PC-3 (cell line): Measurements from ENCODE around the gene MAP7. TPM values are rescaled to one million over a fixed set of nuclear protein-coding genes. Genes with fewer than 3 reads are reported as not detected.
"Not testable (repeated sequence)": the region's sequence is repeated elsewhere in the genome, so short reads cannot be mapped to it uniquely, and the experiment has no call there.

Experiments
- ATAC-seq: fragments of 200-7000 bp; cut with Tn5 transposase; 2 replicates; pipeline ENCODE4 v1.9.1; 2020; ENCODE audit warnings: mild to moderate bottlenecking, moderate library complexity
- BruUV-seq: library from RNA; stranded (reverse); fragments of 400-500 nt; replicated peaks from 2 replicates; lab custom pipeline; 2021; lab: Mats Ljungman, UMichigan
- CTCF ChIA-PET: fragments of 300-600 bp; sonication (Branson Sonifier 250); formaldehyde crosslinking; loops from one replicate; lab custom pipeline; 2022; ENCODE audit warnings: antibody characterized with exemption; lab: Charles Lee
- POLR2A ChIA-PET: fragments of 300-600 bp; sonication (Branson Sonifier 250); formaldehyde crosslinking; loops from one replicate; lab custom pipeline; 2022; ENCODE audit warnings: antibody characterized with exemption; ENCODE audit not compliant: unreplicated experiment; lab: Charles Lee
- DNase-seq: peaks from one replicate; pipeline ENCODE4 v3.0.0-alpha.2; 2015
- H2AFZ ChIP-seq: fragments of 300-600 bp; sonication (generic); 2 replicates; pipeline ENCODE4 v1.6.0; 2016; ENCODE audit warnings: antibody characterized with exemption, low read length
- H3F3A ChIP-seq: fragments of 300-600 bp; sonication (generic); one replicate; pipeline ENCODE4 v1.6.0; 2017; ENCODE audit warnings: antibody characterized with exemption, low read length, control low read depth, mild to moderate bottlenecking; ENCODE audit not compliant: unreplicated experiment
- H3K27ac ChIP-seq: fragments of 300-600 bp; sonication (generic); 2 replicates; pipeline ENCODE4 v1.5.1; 2016; ENCODE audit warnings: mild to moderate bottlenecking, low read length
- H3K27me3 ChIP-seq: fragments of 300-600 bp; sonication (generic); 2 replicates; pipeline ENCODE4 v1.6.1; 2016; ENCODE audit warnings: low read length, mixed read lengths
- H3K36me3 ChIP-seq: fragments of 300-600 bp; sonication (generic); 2 replicates; pipeline ENCODE4 v1.6.1; 2016; ENCODE audit warnings: low read depth, mixed run types, low read length, mixed read lengths
- H3K4me1 ChIP-seq: fragments of 300-600 bp; sonication (generic); 2 replicates; pipeline ENCODE4 v1.5.1; 2016; ENCODE audit warnings: low read length; ENCODE audit not compliant: insufficient read depth
- H3K4me2 ChIP-seq: fragments of 300-600 bp; sonication (generic); 2 replicates; pipeline ENCODE4 v1.6.0; 2016; ENCODE audit warnings: low read length
- H3K4me3 ChIP-seq: fragments of 300-600 bp; sonication (generic); 2 replicates; pipeline ENCODE4 v1.5.1; 2016; ENCODE audit warnings: mild to moderate bottlenecking, low read length, mixed read lengths
- H3K79me2 ChIP-seq: fragments of 300-600 bp; sonication (generic); 2 replicates; pipeline ENCODE4 v1.6.1; 2017; ENCODE audit warnings: low read length, mixed read lengths
- H3K9ac ChIP-seq: fragments of 300-600 bp; sonication (generic); 2 replicates; pipeline ENCODE4 v1.6.0; 2016; ENCODE audit warnings: mild to moderate bottlenecking, low read length
- H3K9me2 ChIP-seq: fragments of 300-600 bp; sonication (generic); replicated peaks from 2 replicates; pipeline ENCODE4 v1.6.1; 2016; ENCODE audit warnings: mixed run types, low read length, mixed read lengths
- H3K9me3 ChIP-seq: fragments of 300-600 bp; sonication (generic); 2 replicates; pipeline ENCODE4 v1.6.1; 2016; ENCODE audit warnings: low read length, mixed read lengths
- H4K20me1 ChIP-seq: fragments of 300-600 bp; sonication (generic); 2 replicates; pipeline ENCODE4 v1.6.1; 2016; ENCODE audit warnings: low read length, mixed read lengths
- CTCF ChIP-seq: fragments of 300-600 bp; sonication (generic); conservative IDR thresholded peaks from 2 replicates; pipeline ENCODE4 v1.5.1; 2017; ENCODE audit warnings: antibody characterized with exemption, low read depth, mild to moderate bottlenecking, low read length
- EZH2 ChIP-seq: fragments of 300-600 bp; sonication (generic); IDR thresholded peaks from one replicate; pipeline ENCODE4 v1.6.1; 2017; ENCODE audit warnings: antibody characterized with exemption, mild to moderate bottlenecking, low read length; ENCODE audit not compliant: unreplicated experiment
- EZH2phosphoT487 ChIP-seq: fragments of 300-600 bp; sonication (generic); IDR thresholded peaks from 2 replicates; pipeline ENCODE4 v1.6.1; 2018; ENCODE audit warnings: mild to moderate bottlenecking, antibody characterized with exemption, low read length, borderline replicate concordance
- intact Hi-C: fragments of 100-400 bp; cut with micrococcal nuclease; formaldehyde crosslinking; loops from 2 replicates; pipeline ENCODE4 v1.9.0; 2023
- total RNA-seq: library from RNA; depleted of rRNA; stranded (reverse); fragments of >200 nt; gene quantifications from 2 replicates; pipeline ENCODE4 v1.2.3, GENCODE V29; 2014

The MAP7 gene
- total RNA-seq, 1 experiment from 2014 or later: 13.9 TPM

GRCh38 chr6:136403110-136403980 is 146.9 kb downstream of the MAP7 start:
- ATAC-seq (peak; percentile 91), DNase-seq (peak; percentile 88)
- peak overlapping the region; percentile 99 for H3K27ac ChIP-seq
- H3K27me3 ChIP-seq: no peaks in the 10 kb centered on the region
- H3K36me3 ChIP-seq: no peaks in the 10 kb centered on the region
- peaks cover 52% of the 10 kb centered on the region for H3K4me1 ChIP-seq
- peak overlapping the region; percentile 89 for H3K9ac ChIP-seq
- H3K4me3 ChIP-seq: no peak overlapping the region
- no peaks in the 10 kb centered on the region for H3K9me3 ChIP-seq
- CTCF ChIA-PET: interaction anchor here (0.6 to 1.1 kb wide), 3 partner anchors 144 to 163 kb away, joined by 3 to 4 read pairs (median 4); partner anchors contain the start of gene MAP7
- intact Hi-C loops: loop anchor here (10.0 kb wide), 1 partner anchor 141 kb away; no protein-coding TSS in a partner anchor
- H3K9me2 ChIP-seq: no peaks in the 10 kb centered on the region
- POLR2A ChIA-PET: interaction anchor here (0.6 to 0.7 kb wide), 2 partner anchors 114 to 115 kb away, joined by 4 to 5 read pairs; partner anchors contain the start of gene BCLAF1
- no peak overlapping the region for H2AFZ ChIP-seq
- no peaks in the 10 kb centered on the region for H3F3A ChIP-seq
- H4K20me1 ChIP-seq: no peaks in the 10 kb centered on the region
- H3K4me2 ChIP-seq: peak overlapping the region; percentile 53
- 0 out of 2 replicates have a peak, but pooled peaks cover 4% of the 10 kb centered on the region for H3K79me2 ChIP-seq
- no peak for TF ChIP-seq EZH2phosphoT487
- BruUV-seq: no TSS peak

- DNase-seq (peak; percentile 15), ATAC-seq (no peak)
- ChIA-PET CTCF (no interaction called here), POLR2A (no interaction called here)
- Histone ChIP-seq H2AFZ (no peak overlapping the region), H3K4me2 (peak overlapping the region; percentile 30), H3K27ac (peak overlapping the region; percentile 99), H4K20me1 (no peaks in the 10 kb centered on the region), H3K9ac (peak overlapping the region; percentile 89), H3F3A (no peaks in the 10 kb centered on the region), H3K4me1 (peaks cover 37% of the 10 kb centered on the region), H3K4me3 (no peak overlapping the region), H3K9me3 (no peaks in the 10 kb centered on the region), H3K9me2 (no peaks in the 10 kb centered on the region), H3K27me3 (no peaks in the 10 kb centered on the region), H3K36me3 (no peaks in the 10 kb centered on the region), H3K79me2 (0 out of 2 replicates have a peak, but pooled peaks cover 4% of the 10 kb centered on the region)
- no TSS peak for BruUV-seq
- intact Hi-C loops: loop anchor here (10.0 kb wide), 1 partner anchor 143 kb away; no protein-coding TSS in a partner anchor
- TF ChIP-seq EZH2phosphoT487 (no peak), EZH2 (no peak), CTCF (no peak)
Measured at GRCh38 chr6:136401749-136402148, 148.5 kb downstream of the MAP7 start.

GRCh38 chr6:136401236-136401635 is 149.0 kb downstream of the MAP7 start:
- ATAC-seq, H3K9me2 ChIP-seq, DNase-seq, H2AFZ ChIP-seq, BruUV-seq, H3K27me3 ChIP-seq, CTCF ChIA-PET, POLR2A ChIA-PET, H3K9ac ChIP-seq, H3K4me2 ChIP-seq, H4K20me1 ChIP-seq, H3K79me2 ChIP-seq, H3K9me3 ChIP-seq, H3K36me3 ChIP-seq, H3F3A ChIP-seq, H3K4me3 ChIP-seq: not testable (repeated sequence)
- Histone ChIP-seq H3K4me1 (peaks cover 37% of the 10 kb centered on the region), H3K27ac (peak overlapping the region; percentile 99; the same call in 1 of the 2 replicates)
- intact Hi-C loops: loop anchor here (10.0 kb wide), 1 partner anchor 144 kb away; no protein-coding TSS in a partner anchor
